NCI-H1417 treated with DMSO at 0.1 percent for 48 hours (cell line): ENCODE measurements around the gene IGF1R.

Experiments
- DNase-seq: peaks from one replicate; lab custom pipeline; 2025; lab: John Stamatoyannopoulos, UW

The IGF1R gene

GRCh38 chr15:98746375-98747155, 98.2 kb downstream of the IGF1R start:
- DNase-seq, result no peak

GRCh38 chr15:98751767-98752166, 103.4 kb downstream of the IGF1R start:
- DNase-seq, result no peak

GRCh38 chr15:98753726-98754656, 105.7 kb downstream of the IGF1R start:
- DNase-seq, result no peak

GRCh38 chr15:98754657-98755022, 106.3 kb downstream of the IGF1R start:
- no peak for DNase-seq

GRCh38 chr15:98755138-98755537, 106.8 kb downstream of the IGF1R start:
- no peak for DNase-seq

- no peak for DNase-seq
Observed at GRCh38 chr15:98755781-98756180, 107.4 kb downstream of the IGF1R start.

- no peak for DNase-seq
Observed at GRCh38 chr15:98758224-98758623, 109.9 kb downstream of the IGF1R start.

GRCh38 chr15:98759277-98759676, 110.9 kb downstream of the IGF1R start:
- no peak for DNase-seq

- no peak for DNase-seq
Observed at GRCh38 chr15:98760112-98760826, 111.9 kb downstream of the IGF1R start.

- no peak for DNase-seq
Observed at GRCh38 chr15:98760975-98761374, 112.6 kb downstream of the IGF1R start.

GRCh38 chr15:98763179-98763578, 114.8 kb downstream of the IGF1R start:
- no peak for DNase-seq

- no peak for DNase-seq
Observed at GRCh38 chr15:98764291-98764690, 116.0 kb downstream of the IGF1R start.

- DNase-seq, result no peak
Observed at GRCh38 chr15:98765610-98766009, 117.3 kb downstream of the IGF1R start.

- DNase-seq, result no peak
Observed at GRCh38 chr15:98767692-98768091, 119.4 kb downstream of the IGF1R start.

GRCh38 chr15:98769867-98770266, 121.5 kb downstream of the IGF1R start:
- DNase-seq, result no peak

GRCh38 chr15:98770984-98771383, 122.6 kb downstream of the IGF1R start:
- DNase-seq, result no peak

- no peak for DNase-seq
Observed at GRCh38 chr15:98771541-98771940, 123.2 kb downstream of the IGF1R start.

GRCh38 chr15:98772895-98773294, 124.6 kb downstream of the IGF1R start:
- DNase-seq, result no peak

GRCh38 chr15:98773616-98774015, 125.3 kb downstream of the IGF1R start:
- no peak for DNase-seq

GRCh38 chr15:98774756-98775497, 126.6 kb downstream of the IGF1R start:
- DNase-seq, result no peak

GRCh38 chr15:98775498-98776230, 127.3 kb downstream of the IGF1R start:
- no peak for DNase-seq
